Upper lobe of left lung (tissue), 6 donors: Measurements from ENCODE around the gene WDR81. TPM values are rescaled to one million over a fixed set of nuclear protein-coding genes. Genes with fewer than 3 reads are reported as not detected.
A peak's percentile ranks its signal among the peaks of the same experiment; 100 is the strongest.

Experiments used
- ATAC-seq, 2 donors: fragments of 200-7000 bp; cut with Tn5 transposase; one replicate each; pipeline ENCODE4 v1.9.1; 2022; ENCODE audit warnings: mild to moderate bottlenecking in 2 of 2, moderate library complexity in 2 of 2; ENCODE audit not compliant: low FRiP score in 2 of 2
- DNase-seq, 2 donors: peaks; one replicate each; pipeline ENCODE4 v3.0.0-alpha.2; 2019 to 2020
- H3K27ac ChIP-seq, 4 donors: fragments of 200-600 bp; sonication (generic); one replicate each; pipeline ENCODE4 v1.5.1; 2016 to 2019
- H3K27me3 ChIP-seq, 4 donors: fragments of 200-600 bp; sonication (generic); one replicate each; pipeline ENCODE4 v1.5.1; 2017 to 2019
- H3K36me3 ChIP-seq, 4 donors: fragments of 200-600 bp; sonication (generic); one replicate each; pipeline ENCODE4 v1.5.1; 2016 to 2019
- H3K4me1 ChIP-seq, 4 donors: fragments of 200-600 bp; sonication (generic); one replicate each; pipeline ENCODE4 v1.5.1; 2018 to 2019
- H3K4me3 ChIP-seq, 4 donors: fragments of 200-600 bp; sonication (generic); one replicate each; pipeline ENCODE4 v1.5.1; 2017 to 2019; ENCODE audit warnings: mild to moderate bottlenecking in 2 of 4, moderate library complexity in 1 of 4
- H3K9me3 ChIP-seq, 4 donors: fragments of 200-600 bp; sonication (generic); one replicate each; pipeline ENCODE4 v1.5.1; 2018 to 2019
- EP300 ChIP-seq, 4 donors: sonication (generic); formaldehyde crosslinking; IDR thresholded peaks; one replicate each; pipeline ENCODE4 v1.5.1; 2017; ENCODE audit warnings: antibody characterized with exemption in 4 of 4, control low read depth in 2 of 4
- POLR2A ChIP-seq, 4 donors: fragments of 450-650 bp; IDR thresholded peaks; one replicate each; pipeline ENCODE4 v1.5.1; 2016 to 2017; ENCODE audit warnings: antibody characterized with exemption in 4 of 4, mild to moderate bottlenecking in 2 of 4
- POLR2AphosphoS5 ChIP-seq, 2 donors: sonication (generic); formaldehyde crosslinking; IDR thresholded peaks; one replicate each; pipeline ENCODE4 v1.5.1; 2017; ENCODE audit warnings: antibody characterized with exemption in 2 of 2
- WGBS, 2 donors: methylation state at CpG; one replicate each; pipeline ENCODE4 v1.1.5; 2017 to 2018; 5-methylcytosine and 5-hydroxymethylcytosine counted together
- total RNA-seq, 6 donors: library from RNA; depleted of rRNA in 4 of 6; stranded (reverse); fragments of >200 nt in 4 of 6; gene quantifications; one replicate each; pipeline versions ENCODE4 v1.1.0 to v1.2.1, GENCODE V29; 2016 to 2021
- TF ChIP-seq, protein P1 (sequence below), 6 experiments: fragments of 450-650 bp in 4 of 6; fragments of 200-600 bp in 2 of 6; sonication (generic) in 2 of 6; IDR thresholded peaks; one replicate each; pipeline ENCODE4 v1.5.1; 2016 to 2019; ENCODE audit warnings: antibody characterized with exemption in 6 of 6
- donor health status: DM: no; HTN: no; CAD: no; lungs with moderate emphysema.
- donor health status: DM: no; HTN: yes; CAD: no; lungs with severe emphysema.

The WDR81 gene
- total RNA-seq, 6 donors from 2014 or later, result 47.4 to 162 (median 60.8) TPM

DNA sequence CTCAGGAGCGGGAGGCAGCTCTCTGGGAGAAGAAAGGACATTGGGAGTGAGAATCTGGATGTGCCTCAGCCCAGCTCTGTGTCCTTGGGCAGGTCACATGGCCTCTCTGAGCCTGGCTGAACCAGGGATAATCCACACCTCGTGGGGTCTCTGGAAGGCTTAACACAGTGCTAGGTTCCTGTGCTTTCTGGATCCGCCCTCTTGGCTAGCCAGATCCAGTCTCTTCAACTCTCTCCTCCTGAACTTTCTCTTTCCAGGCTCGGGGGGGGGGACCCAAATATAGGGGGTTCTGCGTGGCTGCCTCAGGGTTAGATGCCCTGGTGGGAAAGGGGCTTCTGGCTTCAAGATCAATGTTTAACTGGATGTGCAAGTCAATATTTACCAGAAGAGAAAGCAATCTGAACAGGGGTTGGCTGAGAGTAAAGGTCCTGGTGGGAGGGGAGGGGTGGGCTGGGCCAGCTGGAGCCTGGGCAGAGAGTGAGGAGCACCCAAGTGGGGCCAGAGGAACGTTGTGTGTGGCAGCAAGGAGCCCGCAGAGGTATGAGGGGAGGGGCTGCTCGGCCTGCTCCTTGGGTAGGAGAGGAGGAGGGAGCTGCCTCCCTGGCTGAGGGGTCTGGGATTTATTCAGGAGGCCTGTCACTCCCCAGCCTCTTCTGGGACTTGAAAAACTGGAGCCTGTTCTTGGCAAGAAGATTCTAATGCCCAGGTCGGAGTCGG, 18.0 kb downstream of the WDR81 start, which contains the start of gene SERPINF2:
TSS of gene SERPINF2 (plus strand) at position 501 of the 717 bp plus-strand sequence. CDS start 2,125 bp downstream, outside the sequence.
- Histone ChIP-seq H3K36me3 (peaks cover 0 to 9% (median 6%) of the 10 kb centered on the region in 4 donors), H3K4me3 (no peak within 1 kb of the TSS), H3K4me1 (peaks cover 7 to 38% (median 16%) of the 10 kb centered on the region in 4 donors), H3K9me3 (no peaks in the 10 kb centered on the region), H3K27ac (peak within 1 kb of the TSS in 3 of 4 donors; percentile 46 to 75 (median 53)), H3K27me3 (no peaks in the 10 kb centered on the region)
- WGBS, 2 donors, result 51 to 64% methylated on average over 10 of the region's 10 CpGs
- ATAC-seq (peak in 1 of 2 donors; percentile 55), DNase-seq (peak in 1 of 2 donors; percentile 32)
- TF ChIP-seq POLR2AphosphoS5 (IDR thresholded peaks at IDR 0.05) (no peak), EP300 (IDR thresholded peaks at IDR 0.05) (no peak), POLR2A (IDR thresholded peaks at IDR 0.05) (peak in 1 of 4 donors; percentile 28)

DNA sequence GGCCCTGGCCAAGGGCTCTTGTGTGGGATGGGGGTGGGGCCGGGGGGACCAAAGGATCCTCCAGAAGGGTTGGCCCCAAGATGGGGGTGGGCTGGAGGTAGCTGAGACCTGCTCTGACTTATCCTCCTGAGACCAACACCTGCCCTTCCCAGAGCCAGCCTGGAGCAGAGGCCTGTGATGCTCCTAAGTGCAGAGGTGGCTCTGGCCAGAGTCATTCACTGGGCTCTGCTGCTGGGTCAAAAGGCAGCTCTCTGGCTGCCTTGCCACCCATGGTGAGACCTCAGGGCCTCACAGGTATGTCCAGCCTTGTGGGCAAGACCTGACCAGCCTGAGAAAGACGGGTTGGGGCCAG, 18.6 kb downstream of the WDR81 start:
- 55 to 71% methylated on average over 1 to 2 of the region's 2 CpGs for WGBS, 2 donors
- peak in 1 of 2 donors; percentile 27 for ATAC-seq

DNA sequence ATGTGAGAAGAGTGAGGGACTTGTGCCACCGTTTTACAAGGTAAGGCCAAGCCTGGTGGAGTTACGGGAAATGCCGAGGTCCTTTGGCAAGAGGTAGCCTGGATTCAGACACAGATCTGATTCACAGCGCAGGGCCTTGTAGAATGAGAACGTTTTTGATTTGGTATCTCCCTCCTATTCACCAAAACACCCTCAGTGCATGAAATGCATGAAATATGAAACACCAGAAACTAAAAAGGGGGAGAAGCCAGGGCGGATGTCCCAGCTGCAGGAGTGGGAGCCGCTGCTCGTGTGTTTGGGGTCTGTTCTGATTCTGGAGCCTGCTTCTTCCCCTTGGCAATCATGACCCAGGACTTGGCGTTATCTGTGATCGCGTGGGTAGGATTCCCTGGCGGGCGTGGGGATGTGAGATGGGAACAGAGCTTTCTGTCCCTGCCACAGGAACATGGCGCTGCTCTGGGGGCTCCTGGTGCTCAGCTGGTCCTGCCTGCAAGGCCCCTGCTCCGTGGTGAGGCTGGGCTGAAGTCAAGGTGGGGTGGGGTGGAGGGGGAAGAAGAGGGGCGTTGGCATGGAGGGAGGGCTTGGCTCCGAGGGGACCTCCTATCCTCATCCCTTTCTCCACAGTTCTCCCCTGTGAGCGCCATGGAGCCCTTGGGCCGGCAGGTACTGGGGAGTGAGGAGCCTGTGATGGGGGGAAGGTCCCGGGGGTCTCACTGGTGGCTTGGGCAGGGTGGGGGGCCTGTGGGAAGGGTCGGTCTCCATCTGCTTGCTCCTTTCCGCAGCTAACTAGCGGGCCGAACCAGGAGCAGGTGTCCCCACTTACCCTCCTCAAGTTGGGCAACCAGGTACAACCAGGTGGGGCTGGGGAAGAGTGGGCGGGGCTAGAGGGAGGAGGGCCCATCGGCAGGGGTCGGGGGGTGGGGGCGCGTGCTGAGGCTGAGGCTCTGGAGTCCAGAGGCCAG, 20.3 kb downstream of the WDR81 start:
- no peak for TF ChIP-seq POLR2AphosphoS5 (IDR thresholded peaks at IDR 0.05)
- TF ChIP-seq, protein P1, sequence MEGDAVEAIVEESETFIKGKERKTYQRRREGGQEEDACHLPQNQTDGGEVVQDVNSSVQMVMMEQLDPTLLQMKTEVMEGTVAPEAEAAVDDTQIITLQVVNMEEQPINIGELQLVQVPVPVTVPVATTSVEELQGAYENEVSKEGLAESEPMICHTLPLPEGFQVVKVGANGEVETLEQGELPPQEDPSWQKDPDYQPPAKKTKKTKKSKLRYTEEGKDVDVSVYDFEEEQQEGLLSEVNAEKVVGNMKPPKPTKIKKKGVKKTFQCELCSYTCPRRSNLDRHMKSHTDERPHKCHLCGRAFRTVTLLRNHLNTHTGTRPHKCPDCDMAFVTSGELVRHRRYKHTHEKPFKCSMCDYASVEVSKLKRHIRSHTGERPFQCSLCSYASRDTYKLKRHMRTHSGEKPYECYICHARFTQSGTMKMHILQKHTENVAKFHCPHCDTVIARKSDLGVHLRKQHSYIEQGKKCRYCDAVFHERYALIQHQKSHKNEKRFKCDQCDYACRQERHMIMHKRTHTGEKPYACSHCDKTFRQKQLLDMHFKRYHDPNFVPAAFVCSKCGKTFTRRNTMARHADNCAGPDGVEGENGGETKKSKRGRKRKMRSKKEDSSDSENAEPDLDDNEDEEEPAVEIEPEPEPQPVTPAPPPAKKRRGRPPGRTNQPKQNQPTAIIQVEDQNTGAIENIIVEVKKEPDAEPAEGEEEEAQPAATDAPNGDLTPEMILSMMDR (IDR thresholded peaks at IDR 0.05), result no peak
- TF ChIP-seq EP300 (IDR thresholded peaks at IDR 0.05), result no peak
- no peak for TF ChIP-seq POLR2A (IDR thresholded peaks at IDR 0.05)
- ATAC-seq (peak; percentile 17 to 23), DNase-seq (peak in 1 of 2 donors; percentile 30)
- no peaks in the 10 kb centered on the region for H3K27me3 ChIP-seq
- H3K4me1 ChIP-seq, result peaks cover 3 to 35% (median 12%) of the 10 kb centered on the region in 4 donors
- H3K27ac ChIP-seq, result peak overlapping the region in 1 of 4 donors; percentile 93
- no peak overlapping the region for H3K4me3 ChIP-seq
- H3K36me3 ChIP-seq, result no peaks in the 10 kb centered on the region
- no peaks in the 10 kb centered on the region for H3K9me3 ChIP-seq
- 75 to 89% methylated on average over 12 to 18 of the region's 29 CpGs for WGBS, 2 donors

More for the DNA sequence above, 18.6 kb downstream of the WDR81 start:
- no peak for TF ChIP-seq POLR2AphosphoS5 (IDR thresholded peaks at IDR 0.05)
- no peak for TF ChIP-seq EP300 (IDR thresholded peaks at IDR 0.05)
- no peak for TF ChIP-seq POLR2A (IDR thresholded peaks at IDR 0.05)
- TF ChIP-seq, protein P1 (IDR thresholded peaks at IDR 0.05), result no peak
- no peak overlapping the region for H3K4me3 ChIP-seq
- H3K36me3 ChIP-seq, result peaks cover 0 to 4% (median 1%) of the 10 kb centered on the region in 4 donors
- H3K27ac ChIP-seq, result peak overlapping the region in 3 of 4 donors; percentile 46 to 75 (median 53)
- no peak for DNase-seq
- no peaks in the 10 kb centered on the region for H3K27me3 ChIP-seq
- no peaks in the 10 kb centered on the region for H3K9me3 ChIP-seq
- H3K4me1 ChIP-seq, result peaks cover 5 to 36% (median 13%) of the 10 kb centered on the region in 4 donors

DNA sequence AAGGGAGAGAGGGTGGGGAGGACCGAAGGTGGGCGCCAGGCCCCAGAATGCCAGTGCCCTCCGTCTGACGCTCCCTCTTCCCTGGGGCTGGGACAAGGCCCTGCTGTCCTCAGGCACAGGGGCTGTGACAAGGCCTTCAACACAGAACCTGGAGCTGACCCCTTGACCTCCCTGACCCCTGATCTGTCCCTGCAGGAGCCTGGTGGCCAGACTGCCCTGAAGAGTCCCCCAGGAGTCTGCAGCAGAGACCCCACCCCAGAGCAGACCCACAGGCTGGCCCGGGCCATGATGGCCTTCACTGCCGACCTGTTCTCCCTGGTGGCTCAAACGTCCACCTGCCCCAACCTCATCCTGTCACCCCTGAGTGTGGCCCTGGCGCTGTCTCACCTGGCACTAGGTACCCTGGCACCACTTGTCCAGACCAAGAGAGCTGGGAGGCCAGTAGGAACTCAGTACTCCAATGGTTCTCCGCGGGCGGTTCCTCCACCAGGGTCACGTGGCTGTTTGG, 21.1 kb downstream of the WDR81 start:
- Histone ChIP-seq H3K9me3 (no peaks in the 10 kb centered on the region), H3K4me3 (no peak overlapping the region), H3K4me1 (peaks cover 6 to 41% (median 12%) of the 10 kb centered on the region in 4 donors), H3K36me3 (no peaks in the 10 kb centered on the region), H3K27ac (peak overlapping the region in 2 of 4 donors; percentile 4 to 93), H3K27me3 (no peaks in the 10 kb centered on the region)
- TF ChIP-seq, protein P1 (IDR thresholded peaks at IDR 0.05), result no peak
- TF ChIP-seq EP300 (IDR thresholded peaks at IDR 0.05) (no peak), POLR2A (IDR thresholded peaks at IDR 0.05) (no peak)
- ATAC-seq (no peak), DNase-seq (peak in 1 of 2 donors; percentile 52)
- WGBS, 2 donors, result 88 to 100% methylated on average over 6 of the region's 12 CpGs
